ENCODE results near the gene DPEP2.
"Not testable (repeated sequence)": the region's sequence is repeated elsewhere in the genome, so short reads cannot be mapped to it uniquely, and the experiment has no call there.

The DPEP2 gene

GRCh38 chr16:68005211-68005610 is 5.9 kb upstream of the DPEP2 start:
- no peak for DNase-seq (ENCODE audit: low read depth)

GRCh38 chr16:68003031-68003430 is 3.7 kb upstream of the DPEP2 start:
- no peak for DNase-seq (ENCODE audit: low read depth)

- no peak for DNase-seq (ENCODE audit: low read depth)
Observed at GRCh38 chr16:68000450-68000849, 1.2 kb upstream of the DPEP2 start.

- no peak for DNase-seq (ENCODE audit: low read depth)
Observed at GRCh38 chr16:67999985-68000384, 701 bp upstream of the DPEP2 start.

- DNase-seq (ENCODE audit: low read depth) = not testable (repeated sequence)
Observed at GRCh38 chr16:67998231-67998778, 979 bp downstream of the DPEP2 start.

GRCh38 chr16:67996666-67997065 is 2.6 kb downstream of the DPEP2 start:
- no peak for DNase-seq (ENCODE audit: low read depth)

- no peak for DNase-seq (ENCODE audit: low read depth)
Observed at GRCh38 chr16:67995423-67995822, 3.9 kb downstream of the DPEP2 start.

GRCh38 chr16:67994040-67994408 is 5.3 kb downstream of the DPEP2 start:
- DNase-seq (ENCODE audit: low read depth) = not testable (repeated sequence)

- DNase-seq (ENCODE audit: low read depth) = no peak
Observed at GRCh38 chr16:67993207-67994039, 5.9 kb downstream of the DPEP2 start.

GRCh38 chr16:67992661-67993206 is 6.5 kb downstream of the DPEP2 start:
- no peak for DNase-seq (ENCODE audit: low read depth)

- no peak for DNase-seq (ENCODE audit: low read depth)
Observed at GRCh38 chr16:67990018-67990386, 9.3 kb downstream of the DPEP2 start.

- DNase-seq (ENCODE audit: low read depth) = no peak
Observed at GRCh38 chr16:67989322-67990017, 9.8 kb downstream of the DPEP2 start.

- no peak for DNase-seq (ENCODE audit: low read depth)
Observed at GRCh38 chr16:67988675-67989074, 10.6 kb downstream of the DPEP2 start.

- DNase-seq (ENCODE audit: low read depth) = no peak
Observed at GRCh38 chr16:67987460-67988160, 11.7 kb downstream of the DPEP2 start.

GRCh38 chr16:67986949-67987348 is 12.3 kb downstream of the DPEP2 start:
- no peak for DNase-seq (ENCODE audit: low read depth)

- no peak for DNase-seq (ENCODE audit: low read depth)
Observed at GRCh38 chr16:67982011-67982696, 17.1 kb downstream of the DPEP2 start.

GRCh38 chr16:67979955-67980678 is 19.2 kb downstream of the DPEP2 start, which contains the start of gene DPEP3:
TSS of gene DPEP3 (minus strand) at chr16:67980499. CDS start at chr16:67980380, 119 bp downstream.
- no peak for DNase-seq (ENCODE audit: low read depth)

- no peak for DNase-seq (ENCODE audit: low read depth)
Observed at GRCh38 chr16:67977469-67978227, 21.6 kb downstream of the DPEP2 start.

GRCh38 chr16:67977005-67977404 is 22.3 kb downstream of the DPEP2 start:
- no peak for DNase-seq (ENCODE audit: low read depth)

- DNase-seq (ENCODE audit: low read depth) = no peak
Observed at GRCh38 chr16:67976205-67976604, 23.1 kb downstream of the DPEP2 start.
